PC-3 (cell line): Measurements from ENCODE around the gene ARF4. TPM values are rescaled to one million over a fixed set of nuclear protein-coding genes. Genes with fewer than 3 reads are reported as not detected.

Experiments
- ATAC-seq: fragments of 200-7000 bp; cut with Tn5 transposase; 2 replicates; pipeline ENCODE4 v1.9.1; 2020; ENCODE audit warnings: mild to moderate bottlenecking, moderate library complexity
- BruUV-seq: library from RNA; stranded (reverse); fragments of 400-500 nt; replicated peaks from 2 replicates; lab custom pipeline; 2021; lab: Mats Ljungman, UMichigan
- CTCF ChIA-PET: fragments of 300-600 bp; sonication (Branson Sonifier 250); formaldehyde crosslinking; loops from one replicate; lab custom pipeline; 2022; ENCODE audit warnings: antibody characterized with exemption; lab: Charles Lee
- POLR2A ChIA-PET: fragments of 300-600 bp; sonication (Branson Sonifier 250); formaldehyde crosslinking; loops from one replicate; lab custom pipeline; 2022; ENCODE audit warnings: antibody characterized with exemption; ENCODE audit not compliant: unreplicated experiment; lab: Charles Lee
- DNase-seq: peaks from one replicate; pipeline ENCODE4 v3.0.0-alpha.2; 2015
- H2AFZ ChIP-seq: fragments of 300-600 bp; sonication (generic); 2 replicates; pipeline ENCODE4 v1.6.0; 2016; ENCODE audit warnings: antibody characterized with exemption, low read length
- H3F3A ChIP-seq: fragments of 300-600 bp; sonication (generic); one replicate; pipeline ENCODE4 v1.6.0; 2017; ENCODE audit warnings: antibody characterized with exemption, low read length, control low read depth, mild to moderate bottlenecking; ENCODE audit not compliant: unreplicated experiment
- H3K27ac ChIP-seq: fragments of 300-600 bp; sonication (generic); 2 replicates; pipeline ENCODE4 v1.5.1; 2016; ENCODE audit warnings: mild to moderate bottlenecking, low read length
- H3K27me3 ChIP-seq: fragments of 300-600 bp; sonication (generic); 2 replicates; pipeline ENCODE4 v1.6.1; 2016; ENCODE audit warnings: low read length, mixed read lengths
- H3K36me3 ChIP-seq: fragments of 300-600 bp; sonication (generic); 2 replicates; pipeline ENCODE4 v1.6.1; 2016; ENCODE audit warnings: low read depth, mixed run types, low read length, mixed read lengths
- H3K4me1 ChIP-seq: fragments of 300-600 bp; sonication (generic); 2 replicates; pipeline ENCODE4 v1.5.1; 2016; ENCODE audit warnings: low read length; ENCODE audit not compliant: insufficient read depth
- H3K4me2 ChIP-seq: fragments of 300-600 bp; sonication (generic); 2 replicates; pipeline ENCODE4 v1.6.0; 2016; ENCODE audit warnings: low read length
- H3K4me3 ChIP-seq: fragments of 300-600 bp; sonication (generic); 2 replicates; pipeline ENCODE4 v1.5.1; 2016; ENCODE audit warnings: mild to moderate bottlenecking, low read length, mixed read lengths
- H3K79me2 ChIP-seq: fragments of 300-600 bp; sonication (generic); 2 replicates; pipeline ENCODE4 v1.6.1; 2017; ENCODE audit warnings: low read length, mixed read lengths
- H3K9ac ChIP-seq: fragments of 300-600 bp; sonication (generic); 2 replicates; pipeline ENCODE4 v1.6.0; 2016; ENCODE audit warnings: mild to moderate bottlenecking, low read length
- H3K9me2 ChIP-seq: fragments of 300-600 bp; sonication (generic); replicated peaks from 2 replicates; pipeline ENCODE4 v1.6.1; 2016; ENCODE audit warnings: mixed run types, low read length, mixed read lengths
- H3K9me3 ChIP-seq: fragments of 300-600 bp; sonication (generic); 2 replicates; pipeline ENCODE4 v1.6.1; 2016; ENCODE audit warnings: low read length, mixed read lengths
- H4K20me1 ChIP-seq: fragments of 300-600 bp; sonication (generic); 2 replicates; pipeline ENCODE4 v1.6.1; 2016; ENCODE audit warnings: low read length, mixed read lengths
- EZH2 ChIP-seq: fragments of 300-600 bp; sonication (generic); IDR thresholded peaks from one replicate; pipeline ENCODE4 v1.6.1; 2017; ENCODE audit warnings: antibody characterized with exemption, mild to moderate bottlenecking, low read length; ENCODE audit not compliant: unreplicated experiment
- EZH2phosphoT487 ChIP-seq: fragments of 300-600 bp; sonication (generic); IDR thresholded peaks from 2 replicates; pipeline ENCODE4 v1.6.1; 2018; ENCODE audit warnings: mild to moderate bottlenecking, antibody characterized with exemption, low read length, borderline replicate concordance
- intact Hi-C: fragments of 100-400 bp; cut with micrococcal nuclease; formaldehyde crosslinking; loops from 2 replicates; pipeline ENCODE4 v1.9.0; 2023
- total RNA-seq: library from RNA; depleted of rRNA; stranded (reverse); fragments of >200 nt; gene quantifications from 2 replicates; pipeline ENCODE4 v1.2.3, GENCODE V29; 2014
- TF ChIP-seq, protein P1 (sequence below): fragments of 300-600 bp; sonication (generic); conservative IDR thresholded peaks from 2 replicates; pipeline ENCODE4 v1.5.1; 2017; ENCODE audit warnings: antibody characterized with exemption, low read depth, mild to moderate bottlenecking, low read length

The ARF4 gene
- total RNA-seq, 1 experiment from 2014 or later: 135 TPM

- Histone ChIP-seq H2AFZ (no peak overlapping the region), H3K9ac (peak overlapping the region; percentile 93), H4K20me1 (peaks cover 31% of the 10 kb centered on the region), H3K4me3 (peak overlapping the region; percentile 85), H3F3A (no peaks in the 10 kb centered on the region), H3K36me3 (peaks cover 5% of the 10 kb centered on the region; the same call in 1 of the 2 replicates), H3K9me3 (no peaks in the 10 kb centered on the region), H3K4me2 (peak overlapping the region; percentile 97), H3K79me2 (peaks cover 45% of the 10 kb centered on the region), H3K27me3 (no peaks in the 10 kb centered on the region), H3K4me1 (peaks cover 14% of the 10 kb centered on the region), H3K27ac (peak overlapping the region; percentile 93; the same call in 1 of the 2 replicates), H3K9me2 (no peaks in the 10 kb centered on the region)
- POLR2A ChIA-PET: no interaction called here
- TF ChIP-seq EZH2phosphoT487 (no peak), EZH2 (no peak)
- TF ChIP-seq, protein P1, sequence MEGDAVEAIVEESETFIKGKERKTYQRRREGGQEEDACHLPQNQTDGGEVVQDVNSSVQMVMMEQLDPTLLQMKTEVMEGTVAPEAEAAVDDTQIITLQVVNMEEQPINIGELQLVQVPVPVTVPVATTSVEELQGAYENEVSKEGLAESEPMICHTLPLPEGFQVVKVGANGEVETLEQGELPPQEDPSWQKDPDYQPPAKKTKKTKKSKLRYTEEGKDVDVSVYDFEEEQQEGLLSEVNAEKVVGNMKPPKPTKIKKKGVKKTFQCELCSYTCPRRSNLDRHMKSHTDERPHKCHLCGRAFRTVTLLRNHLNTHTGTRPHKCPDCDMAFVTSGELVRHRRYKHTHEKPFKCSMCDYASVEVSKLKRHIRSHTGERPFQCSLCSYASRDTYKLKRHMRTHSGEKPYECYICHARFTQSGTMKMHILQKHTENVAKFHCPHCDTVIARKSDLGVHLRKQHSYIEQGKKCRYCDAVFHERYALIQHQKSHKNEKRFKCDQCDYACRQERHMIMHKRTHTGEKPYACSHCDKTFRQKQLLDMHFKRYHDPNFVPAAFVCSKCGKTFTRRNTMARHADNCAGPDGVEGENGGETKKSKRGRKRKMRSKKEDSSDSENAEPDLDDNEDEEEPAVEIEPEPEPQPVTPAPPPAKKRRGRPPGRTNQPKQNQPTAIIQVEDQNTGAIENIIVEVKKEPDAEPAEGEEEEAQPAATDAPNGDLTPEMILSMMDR: no peak
- BruUV-seq: no TSS peak
- DNase-seq (no peak), ATAC-seq (no peak)
- intact Hi-C loops: loop anchor here (5.0 to 10.0 kb wide), 2 partner anchors 93 to 424 kb away; partner anchors contain the start of gene DENND6A
- CTCF ChIA-PET: no interaction called here
Observed at GRCh38 chr3:57598765-57599360, 1.7 kb upstream of the ARF4 start.

- CTCF ChIA-PET: no interaction called here
Observed at GRCh38 chr3:57596495-57597126, 533 bp downstream of the ARF4 start.

More at GRCh38 chr3:57596495-57597126, 533 bp downstream of the ARF4 start:
- Histone ChIP-seq H3F3A (no peaks in the 10 kb centered on the region), H3K36me3 (peaks cover 5% of the 10 kb centered on the region; the same call in 1 of the 2 replicates), H3K9me3 (no peaks in the 10 kb centered on the region), H3K4me1 (peaks cover 28% of the 10 kb centered on the region), H3K27ac (peak overlapping the region; percentile 90), H3K9ac (peak overlapping the region; percentile 98), H3K4me2 (peak overlapping the region; percentile 88), H3K9me2 (no peaks in the 10 kb centered on the region), H4K20me1 (peaks cover 52% of the 10 kb centered on the region), H3K79me2 (peaks cover 67% of the 10 kb centered on the region), H3K4me3 (peak overlapping the region; percentile 99), H2AFZ (no peak overlapping the region), H3K27me3 (no peaks in the 10 kb centered on the region)
- TF ChIP-seq EZH2phosphoT487: no peak
- TF ChIP-seq, protein P1: no peak
- no peak for TF ChIP-seq EZH2
- POLR2A ChIA-PET: interaction anchor here (0.5 to 0.6 kb wide), 2 partner anchors 369 to 582 kb away, joined by 4 to 5 read pairs; no protein-coding TSS in a partner anchor
- DNase-seq (peak; percentile 88), ATAC-seq (peak; percentile 44)
- intact Hi-C loops: loop anchor here (1.0 to 10.0 kb wide), 5 partner anchors 14 to 422 kb away; partner anchors contain the start of genes DENND6A and PDE12
- BruUV-seq: TSS peak; percentile 55
